ENCODE data around the gene CYP17A1. TPM values are rescaled to one million over a fixed set of nuclear protein-coding genes. Genes with fewer than 3 reads are reported as not detected.

The CYP17A1 gene
- total RNA-seq, 1 donor = under 0.01 TPM

DNA sequence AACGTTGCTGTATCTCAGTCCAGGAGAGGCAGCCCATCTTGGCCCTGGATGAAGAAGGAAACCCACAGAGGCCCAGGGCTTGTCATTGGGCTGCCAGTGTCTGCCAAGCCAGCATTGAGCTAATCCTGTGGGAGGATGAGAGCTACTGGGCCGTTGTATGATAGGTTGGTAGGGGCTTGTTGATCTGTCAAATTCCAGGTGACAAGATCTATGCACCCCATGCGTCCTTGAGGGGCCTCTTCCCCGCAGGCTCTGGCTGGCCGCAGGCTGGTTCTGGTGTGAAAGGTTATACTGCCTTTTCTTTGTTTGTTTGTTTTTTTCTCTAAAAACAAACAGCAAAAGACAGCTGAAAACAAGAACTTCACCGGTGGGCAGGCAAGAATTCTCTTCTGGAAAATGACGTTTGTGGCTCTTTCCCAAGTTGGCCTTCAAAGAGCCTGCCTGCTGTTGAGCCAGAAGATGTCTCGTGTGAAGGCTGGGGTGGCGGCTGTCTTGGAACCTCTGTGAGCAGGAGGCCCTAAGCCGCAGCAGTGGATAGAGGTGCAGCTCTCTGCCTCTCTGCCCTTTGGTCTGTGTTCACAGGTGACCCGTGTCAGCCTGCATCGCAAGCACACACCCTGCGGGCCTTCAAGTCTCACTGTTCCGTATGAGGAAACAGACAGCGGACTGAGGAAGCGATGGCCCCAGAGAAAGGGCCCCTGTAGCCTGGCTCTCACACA, 23.3 kb downstream of the CYP17A1 start:
- Histone ChIP-seq H3K4me2 (ENCODE audit: insufficient read depth, low read length) (no peak overlapping the region), H3K4me1 (ENCODE audit: insufficient read depth, low read length) (peaks cover 31% of the 10 kb centered on the region), H3K79me2 (ENCODE audit: insufficient read depth, low read length) (peaks cover 3% of the 10 kb centered on the region), H4K20me1 (ENCODE audit: insufficient read depth, low read length) (peaks cover 2% of the 10 kb centered on the region), H3K4me3 (ENCODE audit: insufficient read depth, low read length) (no peak overlapping the region), H2AFZ (ENCODE audit: low read length) (no peak overlapping the region), H3K9me3 (ENCODE audit: low read depth, low read length) (no peaks in the 10 kb centered on the region), H3K27ac (ENCODE audit: low read depth, low read length) (peak overlapping the region; percentile 94), H3K36me3 (ENCODE audit: insufficient read depth, low read length) (peaks cover 46% of the 10 kb centered on the region), H3K27me3 (ENCODE audit: insufficient read depth, low read length) (no peaks in the 10 kb centered on the region)
- no peak for DNase-seq (ENCODE audit: insufficient read length, low spot score, missing footprints)
- TF ChIP-seq, protein P1, sequence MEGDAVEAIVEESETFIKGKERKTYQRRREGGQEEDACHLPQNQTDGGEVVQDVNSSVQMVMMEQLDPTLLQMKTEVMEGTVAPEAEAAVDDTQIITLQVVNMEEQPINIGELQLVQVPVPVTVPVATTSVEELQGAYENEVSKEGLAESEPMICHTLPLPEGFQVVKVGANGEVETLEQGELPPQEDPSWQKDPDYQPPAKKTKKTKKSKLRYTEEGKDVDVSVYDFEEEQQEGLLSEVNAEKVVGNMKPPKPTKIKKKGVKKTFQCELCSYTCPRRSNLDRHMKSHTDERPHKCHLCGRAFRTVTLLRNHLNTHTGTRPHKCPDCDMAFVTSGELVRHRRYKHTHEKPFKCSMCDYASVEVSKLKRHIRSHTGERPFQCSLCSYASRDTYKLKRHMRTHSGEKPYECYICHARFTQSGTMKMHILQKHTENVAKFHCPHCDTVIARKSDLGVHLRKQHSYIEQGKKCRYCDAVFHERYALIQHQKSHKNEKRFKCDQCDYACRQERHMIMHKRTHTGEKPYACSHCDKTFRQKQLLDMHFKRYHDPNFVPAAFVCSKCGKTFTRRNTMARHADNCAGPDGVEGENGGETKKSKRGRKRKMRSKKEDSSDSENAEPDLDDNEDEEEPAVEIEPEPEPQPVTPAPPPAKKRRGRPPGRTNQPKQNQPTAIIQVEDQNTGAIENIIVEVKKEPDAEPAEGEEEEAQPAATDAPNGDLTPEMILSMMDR (IDR thresholded peaks at IDR 0.05; ENCODE audit: extremely low read depth, low read depth, low read length) = no peak

DNA sequence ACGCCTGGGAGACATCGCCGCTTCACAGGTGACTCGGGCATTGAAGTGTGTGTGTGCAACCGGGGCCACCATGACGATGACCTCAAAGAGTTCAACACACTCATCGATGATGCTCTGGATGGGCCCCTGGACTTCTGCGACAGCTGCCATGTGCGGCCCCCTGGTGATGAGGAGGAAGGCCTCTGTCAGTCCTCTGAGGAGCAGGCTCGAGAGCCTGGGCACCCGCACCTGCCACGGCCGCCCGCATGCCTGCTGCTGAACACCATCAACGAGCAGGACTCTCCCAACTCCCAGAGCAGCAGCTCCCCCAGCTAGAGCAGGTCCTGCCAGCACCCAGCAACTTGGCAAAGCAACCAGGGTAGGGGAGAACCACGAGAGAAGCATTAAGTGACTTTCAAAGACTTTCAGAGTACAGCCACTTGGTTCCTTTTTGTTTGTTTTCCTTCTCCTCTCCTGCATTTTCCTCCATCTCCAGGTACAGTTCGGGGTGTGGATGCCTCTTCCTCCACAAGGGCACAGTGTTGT, 24.1 kb downstream of the CYP17A1 start:
- DNase-seq (ENCODE audit: insufficient read length, low spot score, missing footprints) = no peak
- Histone ChIP-seq H3K79me2 (ENCODE audit: insufficient read depth, low read length) (peaks cover 10% of the 10 kb centered on the region), H3K4me2 (ENCODE audit: insufficient read depth, low read length) (no peak overlapping the region), H4K20me1 (ENCODE audit: insufficient read depth, low read length) (peaks cover 7% of the 10 kb centered on the region), H3K4me3 (ENCODE audit: insufficient read depth, low read length) (no peak overlapping the region), H3K27me3 (ENCODE audit: insufficient read depth, low read length) (no peaks in the 10 kb centered on the region), H3K9me3 (ENCODE audit: low read depth, low read length) (no peaks in the 10 kb centered on the region), H3K36me3 (ENCODE audit: insufficient read depth, low read length) (peaks cover 46% of the 10 kb centered on the region), H2AFZ (ENCODE audit: low read length) (no peak overlapping the region), H3K4me1 (ENCODE audit: insufficient read depth, low read length) (peaks cover 31% of the 10 kb centered on the region), H3K27ac (ENCODE audit: low read depth, low read length) (no peak overlapping the region)
- TF ChIP-seq, protein P1 (IDR thresholded peaks at IDR 0.05; ENCODE audit: extremely low read depth, low read depth, low read length) = no peak

DNA sequence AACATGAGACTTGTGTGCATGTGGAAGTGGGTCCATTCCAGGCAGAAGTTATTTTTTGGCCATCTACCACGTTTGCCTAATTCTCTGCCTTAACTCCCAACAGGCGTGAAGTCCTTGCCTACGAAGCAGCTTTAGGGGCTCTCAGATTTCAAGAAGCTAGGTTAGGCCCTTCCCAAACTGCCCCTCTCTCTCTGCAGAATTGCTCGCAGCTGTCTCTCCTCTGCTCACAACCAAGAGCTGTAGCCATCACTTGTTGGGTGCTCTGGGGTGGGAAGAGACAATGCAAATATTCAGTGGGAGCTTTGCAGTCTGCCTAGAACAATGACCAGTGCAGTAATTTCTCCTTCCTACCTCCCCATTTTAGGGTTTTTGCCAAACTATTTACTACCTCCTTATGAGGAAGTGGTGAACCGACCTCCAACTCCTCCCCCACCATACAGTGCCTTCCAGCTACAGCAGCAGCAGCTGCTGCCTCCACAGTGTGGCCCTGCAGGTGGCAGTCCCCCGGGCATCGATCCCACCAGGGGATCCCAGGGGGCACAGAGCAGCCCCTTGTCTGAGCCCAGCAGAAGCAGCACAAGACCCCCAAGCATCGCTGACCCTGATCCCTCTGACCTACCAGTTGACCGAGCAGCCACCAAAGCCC, 24.9 kb downstream of the CYP17A1 start:
- Histone ChIP-seq H3K36me3 (ENCODE audit: insufficient read depth, low read length) (peaks cover 46% of the 10 kb centered on the region), H3K79me2 (ENCODE audit: insufficient read depth, low read length) (peaks cover 12% of the 10 kb centered on the region), H3K4me3 (ENCODE audit: insufficient read depth, low read length) (no peak overlapping the region), H3K4me1 (ENCODE audit: insufficient read depth, low read length) (peaks cover 31% of the 10 kb centered on the region), H2AFZ (ENCODE audit: low read length) (no peak overlapping the region), H4K20me1 (ENCODE audit: insufficient read depth, low read length) (peaks cover 7% of the 10 kb centered on the region), H3K27ac (ENCODE audit: low read depth, low read length) (no peak overlapping the region), H3K27me3 (ENCODE audit: insufficient read depth, low read length) (no peaks in the 10 kb centered on the region), H3K9me3 (ENCODE audit: low read depth, low read length) (no peaks in the 10 kb centered on the region), H3K4me2 (ENCODE audit: insufficient read depth, low read length) (no peak overlapping the region)
- TF ChIP-seq, protein P1 (IDR thresholded peaks at IDR 0.05; ENCODE audit: extremely low read depth, low read depth, low read length) = no peak
- DNase-seq (ENCODE audit: insufficient read length, low spot score, missing footprints) = no peak

DNA sequence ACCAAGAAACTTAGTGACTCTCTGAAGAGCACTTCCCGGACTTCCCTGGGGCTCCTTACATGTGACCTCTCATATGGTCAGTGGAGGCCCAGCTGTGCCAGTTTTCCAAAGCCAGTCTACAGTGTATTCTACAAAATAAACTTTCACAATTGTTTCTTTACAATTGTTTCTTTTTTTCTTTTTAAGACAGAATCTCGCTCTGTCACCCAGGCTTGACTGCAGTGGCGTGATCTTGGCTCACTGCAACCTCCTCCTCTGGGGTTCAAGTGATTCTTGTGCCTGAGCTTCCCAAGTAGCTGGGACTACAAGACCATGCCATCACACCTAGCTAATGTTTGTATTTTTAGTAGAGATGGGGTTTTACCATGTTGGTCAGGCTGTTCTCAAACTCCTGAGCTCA, 25.9 kb downstream of the CYP17A1 start:
- H3K4me3 ChIP-seq (ENCODE audit: insufficient read depth, low read length) = no peak overlapping the region
- no peak overlapping the region for H2AFZ ChIP-seq (ENCODE audit: low read length)
- TF ChIP-seq, protein P1 (IDR thresholded peaks at IDR 0.05; ENCODE audit: extremely low read depth, low read depth, low read length) = no peak
- H3K27me3 ChIP-seq (ENCODE audit: insufficient read depth, low read length) = no peaks in the 10 kb centered on the region
- no peak for DNase-seq (ENCODE audit: insufficient read length, low spot score, missing footprints)
- H3K9me3 ChIP-seq (ENCODE audit: low read depth, low read length) = no peaks in the 10 kb centered on the region
- peaks cover 7% of the 10 kb centered on the region for H4K20me1 ChIP-seq (ENCODE audit: insufficient read depth, low read length)
- H3K4me1 ChIP-seq (ENCODE audit: insufficient read depth, low read length) = peaks cover 28% of the 10 kb centered on the region
- H3K4me2 ChIP-seq (ENCODE audit: insufficient read depth, low read length) = no peak overlapping the region
- H3K27ac ChIP-seq (ENCODE audit: low read depth, low read length) = no peak overlapping the region
- peaks cover 16% of the 10 kb centered on the region for H3K79me2 ChIP-seq (ENCODE audit: insufficient read depth, low read length)
- peaks cover 46% of the 10 kb centered on the region for H3K36me3 ChIP-seq (ENCODE audit: insufficient read depth, low read length)

All from osteoblast (primary cell).